Measurements from ENCODE around the gene CNTNAP2. TPM values are rescaled to one million over a fixed set of nuclear protein-coding genes. Genes with fewer than 3 reads are reported as not detected.
"Not testable (repeated sequence)": the region's sequence is repeated elsewhere in the genome, so short reads cannot be mapped to it uniquely, and the experiment has no call there.

CNTNAP2 gene
- polyA plus RNA-seq, 1 donor, result 6.1 TPM

DNA sequence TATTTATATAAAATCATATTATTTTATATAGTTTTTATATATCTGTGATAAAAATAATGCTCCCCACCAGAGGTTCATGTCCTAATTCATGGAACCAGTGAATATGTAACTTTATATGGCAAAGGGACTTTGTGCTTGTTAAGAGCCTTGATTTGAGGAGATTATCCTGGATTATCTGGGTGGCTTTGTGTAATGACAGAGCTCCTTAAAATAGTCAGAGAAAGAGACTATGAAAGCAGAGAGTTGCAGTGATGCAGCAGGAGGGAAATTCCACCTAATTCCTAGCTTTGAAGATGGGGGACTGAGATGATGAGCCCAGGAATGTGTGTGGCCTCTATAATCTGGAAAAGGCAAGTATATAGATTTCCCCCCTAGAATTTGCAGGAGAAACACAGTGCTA, 1439.7 kb downstream of the CNTNAP2 start:
- DNase-seq (ENCODE audit: low read depth), result no peak

GRCh38 chr7:147563669-147564068, 1447.1 kb downstream of the CNTNAP2 start:
- DNase-seq (ENCODE audit: low read depth), result no peak

- DNase-seq (ENCODE audit: low read depth), result no peak
Measured at GRCh38 chr7:147564786-147565476, 1448.3 kb downstream of the CNTNAP2 start.

- no peak for DNase-seq (ENCODE audit: low read depth)
Measured at GRCh38 chr7:147567043-147567442, 1450.4 kb downstream of the CNTNAP2 start.

DNA sequence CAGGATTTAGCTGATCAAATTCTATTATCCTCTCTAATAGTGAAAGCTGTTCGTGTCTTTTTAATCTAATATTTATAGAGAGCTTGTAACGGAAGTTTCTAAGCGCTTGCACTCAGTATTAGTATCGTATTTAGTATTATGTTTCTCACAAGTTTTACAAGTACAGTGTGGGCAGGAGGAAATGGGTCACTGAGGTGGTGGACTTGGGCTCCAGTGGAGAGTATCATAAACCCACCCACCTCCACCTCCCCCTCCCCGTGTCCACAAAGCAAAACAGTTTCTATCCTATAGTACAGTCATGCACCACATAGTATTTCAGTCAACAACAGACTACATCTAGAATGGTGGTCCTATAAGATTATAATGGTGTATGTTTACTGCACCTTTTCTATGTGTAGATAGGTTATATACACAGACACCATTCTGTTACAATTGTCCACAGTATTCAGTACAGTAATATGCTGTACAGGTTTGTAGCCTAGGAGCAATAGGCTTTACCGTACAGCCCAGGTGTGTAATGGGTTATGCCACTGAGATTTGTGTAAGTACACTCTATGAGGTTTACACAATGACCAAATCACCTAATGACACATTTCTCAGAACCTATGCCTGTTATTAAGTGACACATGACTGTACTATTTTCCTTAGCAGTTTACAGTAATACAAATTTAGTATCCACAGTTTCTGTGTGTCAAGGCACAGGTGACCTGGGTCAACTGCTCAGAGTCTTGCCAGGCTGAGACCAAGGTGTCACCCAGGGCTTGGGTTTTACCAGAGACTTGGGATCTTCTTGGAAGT, 1452.7 kb downstream of the CNTNAP2 start:
- no peak for DNase-seq (ENCODE audit: low read depth)

DNA sequence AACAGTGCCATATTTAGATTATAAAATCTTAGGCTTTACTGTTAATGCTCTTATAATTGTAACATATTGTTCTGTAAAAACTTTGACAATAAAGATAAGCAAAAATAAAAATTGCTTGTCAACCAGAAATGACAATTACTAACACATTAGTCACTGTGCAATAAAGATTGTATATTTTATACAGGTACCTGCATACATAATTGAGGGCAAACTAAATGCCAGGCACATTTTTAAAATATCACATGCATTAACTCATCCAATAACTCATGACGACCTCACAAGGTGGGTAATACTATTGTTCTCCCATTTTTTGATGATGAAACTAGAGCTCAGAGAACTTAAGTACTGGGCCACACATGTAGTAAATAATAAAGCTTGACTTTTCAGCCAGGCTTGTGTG, 1453.8 kb downstream of the CNTNAP2 start:
- DNase-seq (ENCODE audit: low read depth), result no peak

GRCh38 chr7:147571436-147572185, 1455.0 kb downstream of the CNTNAP2 start:
- DNase-seq (ENCODE audit: low read depth), result no peak

DNA sequence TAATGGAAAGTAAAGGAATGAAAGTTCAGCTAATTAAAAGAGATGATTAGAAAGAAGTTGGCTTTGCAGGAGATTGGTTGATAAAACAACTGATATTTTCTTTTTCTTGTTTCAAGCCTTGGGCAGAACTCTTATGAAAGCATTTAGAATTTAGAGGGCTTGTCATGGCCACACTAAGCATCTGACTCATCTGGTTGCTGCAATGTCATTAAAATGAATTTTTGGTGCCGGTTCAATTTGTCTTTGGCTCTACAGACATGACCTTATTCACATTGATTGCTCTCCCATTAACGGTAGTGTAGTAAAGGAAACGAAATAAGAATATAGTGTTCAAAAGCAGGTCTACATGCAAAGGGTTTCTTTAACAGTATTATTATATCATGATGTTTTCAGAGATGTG, 1461.6 kb downstream of the CNTNAP2 start:
- no peak for DNase-seq (ENCODE audit: low read depth)

DNA sequence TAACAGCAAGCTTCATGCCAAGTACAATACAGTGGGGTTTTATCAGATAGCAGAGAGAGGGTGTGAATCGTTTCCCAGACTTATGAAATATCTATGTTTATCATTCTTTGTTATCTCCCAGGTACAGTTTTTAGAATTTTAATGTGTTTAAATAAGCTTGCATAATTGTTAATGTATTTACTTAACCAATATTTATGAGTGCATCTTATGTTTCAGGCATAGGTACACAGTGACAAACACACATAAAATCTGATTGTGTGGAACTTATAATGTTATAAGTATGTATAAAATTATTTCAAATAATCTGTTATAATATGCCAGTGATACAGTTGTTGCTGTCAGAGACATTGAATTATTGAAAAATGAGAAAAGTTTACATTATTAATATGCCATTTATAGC, 1462.5 kb downstream of the CNTNAP2 start:
- no peak for DNase-seq (ENCODE audit: low read depth)

GRCh38 chr7:147584771-147585193, 1468.2 kb downstream of the CNTNAP2 start:
- DNase-seq (ENCODE audit: low read depth), result no peak

- no peak for DNase-seq (ENCODE audit: low read depth)
Measured at GRCh38 chr7:147586110-147586509, 1469.5 kb downstream of the CNTNAP2 start.

DNA sequence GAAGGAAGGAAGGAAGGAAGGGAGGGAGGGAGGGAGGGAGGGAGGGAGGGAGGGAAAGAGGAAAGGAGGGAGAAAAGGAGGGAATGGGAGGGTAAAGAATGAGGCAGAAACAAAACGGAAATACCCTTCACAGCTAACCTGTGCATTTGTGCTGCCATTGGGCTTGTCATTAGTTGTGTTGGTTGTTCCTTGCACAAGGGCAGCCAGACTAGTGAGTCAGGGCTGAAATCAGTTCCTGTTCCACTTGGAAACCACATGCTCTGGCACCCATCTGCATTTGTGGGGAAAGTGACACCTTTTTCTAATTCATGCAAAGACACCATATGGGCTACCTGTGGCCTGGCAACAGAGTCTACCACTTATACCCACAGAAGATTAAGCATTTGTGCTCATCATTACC, 1469.9 kb downstream of the CNTNAP2 start:
- DNase-seq (ENCODE audit: low read depth), result no peak

- DNase-seq (ENCODE audit: low read depth), result no peak
Measured at GRCh38 chr7:147593271-147594057, 1476.9 kb downstream of the CNTNAP2 start.

GRCh38 chr7:147595042-147595441, 1478.4 kb downstream of the CNTNAP2 start:
- DNase-seq (ENCODE audit: low read depth), result no peak

DNA sequence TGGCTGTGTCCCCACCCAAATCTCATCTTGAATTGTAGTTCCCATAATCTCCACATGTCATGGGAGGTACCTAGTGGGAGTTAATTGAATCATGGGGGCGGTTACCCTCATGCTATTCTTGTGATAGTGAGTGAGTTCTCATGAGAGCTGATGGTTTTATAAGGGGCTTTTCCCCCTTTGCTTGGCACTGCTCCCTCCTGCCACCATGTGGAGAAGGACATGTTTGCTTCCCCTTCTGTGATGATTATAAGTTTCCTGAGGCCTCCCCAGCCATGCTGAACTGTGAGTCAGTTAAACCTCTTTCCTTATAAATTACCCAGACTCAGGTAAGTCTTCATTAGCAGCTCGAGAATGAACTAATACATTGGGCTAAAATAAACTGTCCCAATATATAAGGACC, 1482.1 kb downstream of the CNTNAP2 start:
- DNase-seq (ENCODE audit: low read depth), result not testable (repeated sequence)

GRCh38 chr7:147605323-147605722, 1488.7 kb downstream of the CNTNAP2 start:
- DNase-seq (ENCODE audit: low read depth), result no peak

DNA sequence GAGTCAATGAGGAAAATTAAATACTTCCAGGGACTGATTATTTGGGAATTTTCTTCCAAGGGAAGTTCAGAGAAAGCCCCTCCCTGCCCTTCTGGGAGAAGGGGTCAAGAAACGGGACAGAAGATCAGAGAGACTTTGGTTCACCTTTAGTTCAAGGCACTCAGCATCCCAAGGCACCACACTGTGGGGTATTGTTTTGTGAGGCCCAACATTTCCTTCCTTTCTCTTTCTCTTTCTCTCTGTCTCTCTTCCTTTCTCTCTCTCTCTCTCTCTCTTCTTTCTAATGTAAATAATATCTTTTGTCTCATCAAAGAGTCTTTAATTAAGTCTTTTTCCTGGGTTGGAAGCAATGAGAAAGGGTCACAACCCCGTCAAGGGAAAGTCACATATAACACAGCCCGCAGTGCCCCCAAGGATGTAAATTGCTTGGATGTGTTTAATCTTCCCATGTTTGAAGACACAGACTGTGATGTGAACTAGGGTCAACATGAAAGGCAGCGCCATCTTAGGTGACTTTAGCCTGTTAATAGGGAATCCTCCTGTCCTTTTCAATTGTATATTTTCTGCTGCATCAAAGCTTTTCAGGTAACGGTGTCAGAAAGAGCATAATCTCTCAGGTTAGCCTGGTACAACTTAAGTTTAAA, 1490.7 kb downstream of the CNTNAP2 start:
- DNase-seq (ENCODE audit: low read depth), result no peak

GRCh38 chr7:147611431-147611830, 1494.8 kb downstream of the CNTNAP2 start:
- no peak for DNase-seq (ENCODE audit: low read depth)

GRCh38 chr7:147635288-147635687, 1518.7 kb downstream of the CNTNAP2 start:
- no peak for DNase-seq (ENCODE audit: low read depth)

GRCh38 chr7:147636553-147636952, 1520.0 kb downstream of the CNTNAP2 start:
- no peak for DNase-seq (ENCODE audit: low read depth)

DNA sequence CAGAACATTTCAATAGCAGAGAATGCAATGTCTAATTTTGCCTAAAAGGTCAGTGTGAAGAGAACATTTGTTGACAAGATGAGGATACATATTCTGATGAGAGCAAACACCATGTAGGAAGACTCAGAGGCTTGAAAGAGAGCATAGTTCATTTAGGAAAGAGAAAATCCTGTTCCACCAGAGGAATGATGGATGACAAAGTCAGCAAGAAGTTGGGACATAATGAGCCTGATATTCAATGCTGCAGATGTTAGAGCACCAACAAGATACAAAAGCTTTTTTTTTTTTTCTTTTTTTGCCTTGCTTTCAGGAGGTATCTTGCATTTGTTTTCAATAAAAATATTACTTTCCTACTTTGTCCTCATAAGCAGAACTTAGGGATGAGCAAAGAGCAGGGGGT, 1522.0 kb downstream of the CNTNAP2 start:
- DNase-seq (ENCODE audit: low read depth), result no peak
